Nephron progenitor cell (in vitro differentiated cells): Measurements from ENCODE around the gene KRTAP9-1.
"Not testable (repeated sequence)": the region's sequence is repeated elsewhere in the genome, so short reads cannot be mapped to it uniquely, and the experiment has no call there.

ENCODE experiments used
- DNase-seq: peaks from one replicate; pipeline ENCODE4 v3.0.0; 2021
- H3K27ac Mint-ChIP-seq: 2 replicates; pipeline ENCODE4 v1.8.0; 2021; ENCODE audit warnings: mild to moderate bottlenecking, moderate library complexity, mixed read lengths
- H3K27me3 Mint-ChIP-seq: 2 replicates; pipeline ENCODE4 v1.8.0; 2021; ENCODE audit warnings: mild to moderate bottlenecking, low read depth, mixed read lengths; ENCODE audit not compliant: poor library complexity
- H3K36me3 Mint-ChIP-seq: 2 replicates; pipeline ENCODE4 v1.8.0; 2021; ENCODE audit warnings: low read depth, mixed read lengths
- H3K4me1 Mint-ChIP-seq: 2 replicates; pipeline ENCODE4 v1.8.0; 2021; ENCODE audit warnings: mixed read lengths
- H3K4me3 Mint-ChIP-seq: 2 replicates; pipeline ENCODE4 v1.8.0; 2021; ENCODE audit warnings: mild to moderate bottlenecking, moderate library complexity, mixed read lengths
- H3K9me3 Mint-ChIP-seq: 2 replicates; pipeline ENCODE4 v1.8.0; 2021; ENCODE audit warnings: mild to moderate bottlenecking, moderate library complexity, mixed read lengths
- TF ChIP-seq, protein P1 (sequence below): fragments of 200-600 bp; sonication (generic); IDR thresholded peaks from 2 replicates; pipeline ENCODE4 v1.5.0; 2021; ENCODE audit warnings: antibody characterized with exemption

The KRTAP9-1 gene

DNA sequence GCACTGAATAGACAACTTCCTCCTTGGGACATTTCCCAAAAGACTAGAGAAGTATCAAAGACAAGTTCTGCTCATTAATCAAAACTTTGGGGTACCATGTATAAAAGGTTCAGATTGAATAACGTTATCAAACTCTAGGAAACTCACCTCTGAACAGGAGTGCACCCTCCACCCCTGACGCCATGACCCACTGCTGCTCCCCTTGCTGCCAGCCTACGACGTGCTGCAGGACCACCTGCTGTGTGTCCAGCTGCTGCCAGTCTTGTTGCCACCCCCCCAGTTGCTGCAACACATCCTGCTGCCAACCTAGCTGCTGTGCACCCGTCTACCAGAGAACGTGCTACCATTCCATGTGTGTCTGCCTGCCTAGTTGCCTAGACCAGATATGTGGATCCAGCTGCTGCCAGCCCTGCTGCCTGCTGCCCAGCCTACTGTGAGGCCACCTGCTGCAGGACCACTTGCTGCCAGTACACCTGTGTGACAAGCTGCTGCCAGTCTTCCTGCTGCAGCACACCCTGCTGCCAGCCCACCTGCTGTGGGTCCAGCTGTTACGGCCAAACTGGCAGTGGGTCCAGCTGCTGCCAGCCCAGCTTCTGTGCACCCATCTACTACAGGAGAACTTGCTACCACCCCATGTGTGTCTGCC, 23.0 kb downstream of the KRTAP9-1 start:
- no peak for DNase-seq
- Mint-ChIP-seq H3K36me3 (no peaks in the 10 kb centered on the region), H3K9me3 (peaks cover 15% of the 10 kb centered on the region), H3K4me3 (no peak overlapping the region), H3K4me1 (no peaks in the 10 kb centered on the region), H3K27ac (peak overlapping the region; percentile 19), H3K27me3 (peaks cover 5% of the 10 kb centered on the region)
- TF ChIP-seq, protein P1, sequence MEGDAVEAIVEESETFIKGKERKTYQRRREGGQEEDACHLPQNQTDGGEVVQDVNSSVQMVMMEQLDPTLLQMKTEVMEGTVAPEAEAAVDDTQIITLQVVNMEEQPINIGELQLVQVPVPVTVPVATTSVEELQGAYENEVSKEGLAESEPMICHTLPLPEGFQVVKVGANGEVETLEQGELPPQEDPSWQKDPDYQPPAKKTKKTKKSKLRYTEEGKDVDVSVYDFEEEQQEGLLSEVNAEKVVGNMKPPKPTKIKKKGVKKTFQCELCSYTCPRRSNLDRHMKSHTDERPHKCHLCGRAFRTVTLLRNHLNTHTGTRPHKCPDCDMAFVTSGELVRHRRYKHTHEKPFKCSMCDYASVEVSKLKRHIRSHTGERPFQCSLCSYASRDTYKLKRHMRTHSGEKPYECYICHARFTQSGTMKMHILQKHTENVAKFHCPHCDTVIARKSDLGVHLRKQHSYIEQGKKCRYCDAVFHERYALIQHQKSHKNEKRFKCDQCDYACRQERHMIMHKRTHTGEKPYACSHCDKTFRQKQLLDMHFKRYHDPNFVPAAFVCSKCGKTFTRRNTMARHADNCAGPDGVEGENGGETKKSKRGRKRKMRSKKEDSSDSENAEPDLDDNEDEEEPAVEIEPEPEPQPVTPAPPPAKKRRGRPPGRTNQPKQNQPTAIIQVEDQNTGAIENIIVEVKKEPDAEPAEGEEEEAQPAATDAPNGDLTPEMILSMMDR = no peak

DNA sequence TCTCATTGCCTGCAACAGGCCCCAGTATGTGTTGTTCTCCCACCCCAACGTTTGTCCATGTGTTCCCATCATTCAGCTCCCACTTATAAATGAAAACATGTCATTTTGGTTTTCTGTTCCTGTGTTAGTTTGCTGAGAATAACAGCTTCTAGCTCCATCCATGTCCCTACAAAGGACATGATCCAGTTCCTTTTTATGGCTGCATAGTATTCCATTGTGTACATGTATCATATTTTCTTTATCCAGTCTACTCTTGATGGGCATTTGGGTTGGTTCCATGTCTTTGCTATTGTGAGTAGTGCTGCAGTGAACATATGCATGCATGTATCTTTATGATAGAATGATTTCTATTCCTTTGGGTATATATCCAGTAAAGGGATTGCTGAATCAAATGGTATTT, 26.0 kb downstream of the KRTAP9-1 start:
- H3K9me3 Mint-ChIP-seq = peaks cover 14% of the 10 kb centered on the region
- H3K27ac Mint-ChIP-seq = no peak overlapping the region
- no peaks in the 10 kb centered on the region for H3K36me3 Mint-ChIP-seq
- TF ChIP-seq, protein P1 = no peak
- H3K4me3 Mint-ChIP-seq = no peak overlapping the region
- DNase-seq = no peak
- H3K4me1 Mint-ChIP-seq = no peaks in the 10 kb centered on the region
- peaks cover 5% of the 10 kb centered on the region for H3K27me3 Mint-ChIP-seq

- no peak for DNase-seq
- no peak overlapping the region for H3K27ac Mint-ChIP-seq
- H3K27me3 Mint-ChIP-seq = peaks cover 10% of the 10 kb centered on the region
- H3K4me1 Mint-ChIP-seq = no peaks in the 10 kb centered on the region
- TF ChIP-seq, protein P1 = no peak
- no peak overlapping the region for H3K4me3 Mint-ChIP-seq
- peaks cover 20% of the 10 kb centered on the region for H3K9me3 Mint-ChIP-seq
- H3K36me3 Mint-ChIP-seq = no peaks in the 10 kb centered on the region
Measured at GRCh38 chr17:41223821-41224220, 34.1 kb downstream of the KRTAP9-1 start.

DNA sequence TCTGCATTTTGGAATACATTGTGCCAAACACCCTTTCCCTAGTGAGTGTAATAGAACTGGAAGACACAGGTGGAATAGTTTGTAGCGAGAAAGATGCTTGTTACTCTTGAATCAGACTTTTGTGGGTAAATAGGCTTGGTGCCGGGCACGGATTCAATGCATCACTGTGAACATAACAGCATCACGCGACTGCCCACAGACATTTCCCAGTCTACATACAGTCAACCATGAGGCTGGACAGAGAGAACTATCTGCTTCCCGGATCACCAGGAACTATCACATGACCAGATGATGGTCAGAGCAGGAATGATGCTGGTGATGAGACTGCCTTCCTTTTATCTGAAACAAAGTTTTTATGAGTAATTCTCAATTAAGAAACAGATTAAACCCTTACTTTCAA, 36.4 kb downstream of the KRTAP9-1 start:
- TF ChIP-seq, protein P1 = no peak
- no peaks in the 10 kb centered on the region for H3K4me1 Mint-ChIP-seq
- no peak overlapping the region for H3K27ac Mint-ChIP-seq
- DNase-seq = no peak
- no peak overlapping the region for H3K4me3 Mint-ChIP-seq
- H3K27me3 Mint-ChIP-seq = peaks cover 24% of the 10 kb centered on the region
- H3K36me3 Mint-ChIP-seq = no peaks in the 10 kb centered on the region
- H3K9me3 Mint-ChIP-seq = peaks cover 2% of the 10 kb centered on the region

DNA sequence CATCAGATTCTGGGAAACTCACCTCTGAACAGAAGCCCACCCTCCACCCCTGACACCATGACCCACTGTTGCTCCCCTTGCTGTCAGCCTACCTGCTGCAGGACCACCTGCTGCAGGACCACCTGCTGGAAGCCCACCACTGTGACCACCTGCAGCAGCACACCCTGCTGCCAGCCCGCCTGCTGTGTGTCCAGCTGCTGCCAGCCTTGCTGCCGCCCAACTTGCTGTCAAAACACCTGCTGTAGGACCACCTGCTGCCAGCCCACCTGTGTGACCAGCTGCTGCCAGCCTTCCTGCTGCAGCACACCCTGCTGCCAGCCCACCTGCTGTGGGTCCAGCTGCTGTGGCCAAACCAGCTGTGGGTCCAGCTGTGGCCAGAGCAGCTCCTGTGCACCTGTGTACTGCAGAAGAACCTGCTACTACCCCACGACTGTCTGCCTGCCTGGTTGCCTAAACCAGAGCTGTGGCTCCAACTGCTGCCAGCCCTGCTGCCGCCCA, 37.0 kb downstream of the KRTAP9-1 start, which contains the start of gene KRTAP9-2:
Gene KRTAP9-2, plus strand, starts transcription at position 51 of the 498 bp plus-strand sequence. Its CDS starts 7 bp downstream, at position 58.
- H3K9me3 Mint-ChIP-seq, H3K4me1 Mint-ChIP-seq, H3K4me3 Mint-ChIP-seq, DNase-seq, H3K36me3 Mint-ChIP-seq, H3K27ac Mint-ChIP-seq: not testable (repeated sequence)
- H3K27me3 Mint-ChIP-seq = peaks cover 24% of the 10 kb centered on the region

GRCh38 chr17:41230094-41230493, 40.4 kb downstream of the KRTAP9-1 start:
- no peak overlapping the region for H3K4me3 Mint-ChIP-seq
- TF ChIP-seq, protein P1 = no peak
- H3K36me3 Mint-ChIP-seq = no peaks in the 10 kb centered on the region
- peaks cover 33% of the 10 kb centered on the region for H3K27me3 Mint-ChIP-seq
- no peaks in the 10 kb centered on the region for H3K4me1 Mint-ChIP-seq
- no peak for DNase-seq
- H3K9me3 Mint-ChIP-seq = no peaks in the 10 kb centered on the region
- no peak overlapping the region for H3K27ac Mint-ChIP-seq
